ENCODE results near the gene LCT.

Gene LCT

GRCh38 chr2:135853401-135853800 lies 16.4 kb upstream of the LCT start:
- Histone ChIP-seq H3K27ac (ENCODE audit: insufficient read depth, low read depth, low read length, poor library complexity, severe bottlenecking) (no peak overlapping the region), H3K36me3 (ENCODE audit: control insufficient read depth, insufficient read depth, low read length) (peaks cover 25% of the 10 kb centered on the region), H3K9me3 (ENCODE audit: control insufficient read depth, low read length) (no peaks in the 10 kb centered on the region)

GRCh38 chr2:135851858-135852257 lies 14.9 kb upstream of the LCT start:
- no peaks in the 10 kb centered on the region for H3K27me3 ChIP-seq (ENCODE audit: control insufficient read depth, insufficient read depth, low read length, poor library complexity, severe bottlenecking)
- H3K9me3 ChIP-seq (ENCODE audit: control insufficient read depth, low read length): no peaks in the 10 kb centered on the region
- H3K4me3 ChIP-seq (ENCODE audit: insufficient read depth, low read depth, low read length): no peak overlapping the region
- no peaks in the 10 kb centered on the region for H3K4me1 ChIP-seq (ENCODE audit: control insufficient read depth, insufficient read depth, low read length)
- peaks cover 22% of the 10 kb centered on the region for H3K36me3 ChIP-seq (ENCODE audit: control insufficient read depth, insufficient read depth, low read length)
- no peak overlapping the region for H3K27ac ChIP-seq (ENCODE audit: insufficient read depth, low read depth, low read length, poor library complexity, severe bottlenecking)

More at GRCh38 chr2:135853401-135853800, 16.4 kb upstream of the LCT start:
- H3K4me1 ChIP-seq (ENCODE audit: control insufficient read depth, insufficient read depth, low read length): no peaks in the 10 kb centered on the region
- H3K27me3 ChIP-seq (ENCODE audit: control insufficient read depth, insufficient read depth, low read length, poor library complexity, severe bottlenecking): no peaks in the 10 kb centered on the region
- no peak overlapping the region for H3K4me3 ChIP-seq (ENCODE audit: insufficient read depth, low read depth, low read length)

GRCh38 chr2:135850892-135851668 lies 14.1 kb upstream of the LCT start:
- no peak overlapping the region for H3K27ac ChIP-seq (ENCODE audit: insufficient read depth, low read depth, low read length, poor library complexity, severe bottlenecking)

GRCh38 chr2:135849087-135849486 lies 12.1 kb upstream of the LCT start:
- 91 to 100% methylated on average over 2 of the region's 3 CpGs for WGBS, 2 experiments
- Histone ChIP-seq H3K4me1 (ENCODE audit: control insufficient read depth, insufficient read depth, low read length) (no peaks in the 10 kb centered on the region), H3K4me3 (ENCODE audit: insufficient read depth, low read depth, low read length) (no peak overlapping the region), H3K27me3 (ENCODE audit: control insufficient read depth, insufficient read depth, low read length, poor library complexity, severe bottlenecking) (no peaks in the 10 kb centered on the region), H3K36me3 (ENCODE audit: control insufficient read depth, insufficient read depth, low read length) (peaks cover 28% of the 10 kb centered on the region), H3K9me3 (ENCODE audit: control insufficient read depth, low read length) (no peaks in the 10 kb centered on the region), H3K27ac (ENCODE audit: insufficient read depth, low read depth, low read length, poor library complexity, severe bottlenecking) (no peak overlapping the region)

More at GRCh38 chr2:135850892-135851668, 14.1 kb upstream of the LCT start:
- Histone ChIP-seq H3K4me3 (ENCODE audit: insufficient read depth, low read depth, low read length) (no peak overlapping the region), H3K9me3 (ENCODE audit: control insufficient read depth, low read length) (no peaks in the 10 kb centered on the region), H3K27me3 (ENCODE audit: control insufficient read depth, insufficient read depth, low read length, poor library complexity, severe bottlenecking) (no peaks in the 10 kb centered on the region), H3K4me1 (ENCODE audit: control insufficient read depth, insufficient read depth, low read length) (no peaks in the 10 kb centered on the region), H3K36me3 (ENCODE audit: control insufficient read depth, insufficient read depth, low read length) (peaks cover 19% of the 10 kb centered on the region)
- 89 to 90% methylated on average over 17 of the region's 17 CpGs for WGBS, 2 experiments

GRCh38 chr2:135845997-135846396 lies 9.0 kb upstream of the LCT start:
- Histone ChIP-seq H3K4me3 (ENCODE audit: insufficient read depth, low read depth, low read length) (no peak overlapping the region), H3K4me1 (ENCODE audit: control insufficient read depth, insufficient read depth, low read length) (no peaks in the 10 kb centered on the region), H3K27ac (ENCODE audit: insufficient read depth, low read depth, low read length, poor library complexity, severe bottlenecking) (no peak overlapping the region), H3K36me3 (ENCODE audit: control insufficient read depth, insufficient read depth, low read length) (peaks cover 53% of the 10 kb centered on the region), H3K27me3 (ENCODE audit: control insufficient read depth, insufficient read depth, low read length, poor library complexity, severe bottlenecking) (no peaks in the 10 kb centered on the region), H3K9me3 (ENCODE audit: control insufficient read depth, low read length) (no peaks in the 10 kb centered on the region)
- 94 to 96% methylated on average over 5 of the region's 5 CpGs for WGBS, 2 experiments

- H3K27ac ChIP-seq (ENCODE audit: insufficient read depth, low read depth, low read length, poor library complexity, severe bottlenecking): no peak overlapping the region
- H3K4me3 ChIP-seq (ENCODE audit: insufficient read depth, low read depth, low read length): no peak overlapping the region
- no peaks in the 10 kb centered on the region for H3K27me3 ChIP-seq (ENCODE audit: control insufficient read depth, insufficient read depth, low read length, poor library complexity, severe bottlenecking)
- 91 to 94% methylated on average over 3 of the region's 3 CpGs for WGBS, 2 experiments
- H3K4me1 ChIP-seq (ENCODE audit: control insufficient read depth, insufficient read depth, low read length): no peaks in the 10 kb centered on the region
- H3K36me3 ChIP-seq (ENCODE audit: control insufficient read depth, insufficient read depth, low read length): peaks cover 56% of the 10 kb centered on the region
- no peaks in the 10 kb centered on the region for H3K9me3 ChIP-seq (ENCODE audit: control insufficient read depth, low read length)
These were observed 8.3 kb upstream of the LCT start for GRCh38 chr2:135845257-135845656.

GRCh38 chr2:135844301-135844895 lies 7.4 kb upstream of the LCT start:
- Histone ChIP-seq H3K4me3 (ENCODE audit: insufficient read depth, low read depth, low read length) (no peak overlapping the region), H3K27me3 (ENCODE audit: control insufficient read depth, insufficient read depth, low read length, poor library complexity, severe bottlenecking) (no peaks in the 10 kb centered on the region), H3K27ac (ENCODE audit: insufficient read depth, low read depth, low read length, poor library complexity, severe bottlenecking) (no peak overlapping the region), H3K9me3 (ENCODE audit: control insufficient read depth, low read length) (no peaks in the 10 kb centered on the region), H3K36me3 (ENCODE audit: control insufficient read depth, insufficient read depth, low read length) (peaks cover 56% of the 10 kb centered on the region), H3K4me1 (ENCODE audit: control insufficient read depth, insufficient read depth, low read length) (no peaks in the 10 kb centered on the region)
- 95 to 97% methylated on average over 11 to 12 of the region's 12 CpGs for WGBS, 2 experiments

GRCh38 chr2:135843671-135844070 lies 6.7 kb upstream of the LCT start:
- H3K9me3 ChIP-seq (ENCODE audit: control insufficient read depth, low read length): no peaks in the 10 kb centered on the region
- H3K27me3 ChIP-seq (ENCODE audit: control insufficient read depth, insufficient read depth, low read length, poor library complexity, severe bottlenecking): no peaks in the 10 kb centered on the region
- 92 to 95% methylated on average over 2 to 3 of the region's 3 CpGs for WGBS, 2 experiments
- no peak overlapping the region for H3K27ac ChIP-seq (ENCODE audit: insufficient read depth, low read depth, low read length, poor library complexity, severe bottlenecking)
- no peak overlapping the region for H3K4me3 ChIP-seq (ENCODE audit: insufficient read depth, low read depth, low read length)
- H3K36me3 ChIP-seq (ENCODE audit: control insufficient read depth, insufficient read depth, low read length): peaks cover 56% of the 10 kb centered on the region
- no peaks in the 10 kb centered on the region for H3K4me1 ChIP-seq (ENCODE audit: control insufficient read depth, insufficient read depth, low read length)

- no peak overlapping the region for H3K27ac ChIP-seq (ENCODE audit: insufficient read depth, low read depth, low read length, poor library complexity, severe bottlenecking)
- no peaks in the 10 kb centered on the region for H3K9me3 ChIP-seq (ENCODE audit: control insufficient read depth, low read length)
- no peaks in the 10 kb centered on the region for H3K27me3 ChIP-seq (ENCODE audit: control insufficient read depth, insufficient read depth, low read length, poor library complexity, severe bottlenecking)
- no peaks in the 10 kb centered on the region for H3K4me1 ChIP-seq (ENCODE audit: control insufficient read depth, insufficient read depth, low read length)
- no peak overlapping the region for H3K4me3 ChIP-seq (ENCODE audit: insufficient read depth, low read depth, low read length)
- peaks cover 41% of the 10 kb centered on the region for H3K36me3 ChIP-seq (ENCODE audit: control insufficient read depth, insufficient read depth, low read length)
- WGBS, 2 experiments: 93 to 96% methylated on average over 2 of the region's 2 CpGs
These were observed 3.6 kb upstream of the LCT start for GRCh38 chr2:135840601-135841000.

- Histone ChIP-seq H3K27me3 (ENCODE audit: control insufficient read depth, insufficient read depth, low read length, poor library complexity, severe bottlenecking) (no peaks in the 10 kb centered on the region), H3K9me3 (ENCODE audit: control insufficient read depth, low read length) (no peaks in the 10 kb centered on the region), H3K4me1 (ENCODE audit: control insufficient read depth, insufficient read depth, low read length) (no peaks in the 10 kb centered on the region), H3K4me3 (ENCODE audit: insufficient read depth, low read depth, low read length) (no peak overlapping the region), H3K27ac (ENCODE audit: insufficient read depth, low read depth, low read length, poor library complexity, severe bottlenecking) (no peak overlapping the region), H3K36me3 (ENCODE audit: control insufficient read depth, insufficient read depth, low read length) (peaks cover 37% of the 10 kb centered on the region)
- 86 to 100% methylated on average over 1 to 2 of the region's 2 CpGs for WGBS, 2 experiments
These were observed 2.7 kb upstream of the LCT start for GRCh38 chr2:135839713-135840112.

All from ectodermal cell (in vitro differentiated cells).